GM12891 (cell line): Measurements from ENCODE around the gene ATP6V0E2.

ENCODE experiments used
- POLR2A ChIP-seq: IDR thresholded peaks from 2 replicates; pipeline ENCODE4 v1.6.1; 2011; ENCODE audit warnings: low read depth, low read length, control low read depth
- POLR2AphosphoS5 ChIP-seq: IDR thresholded peaks from 2 replicates; pipeline ENCODE4 v1.6.1; 2011; ENCODE audit warnings: low read depth, low read length, control low read depth
- POU2F2 ChIP-seq: IDR thresholded peaks from 2 replicates; pipeline ENCODE4 v1.6.1; 2011; ENCODE audit warnings: low read depth, mild to moderate bottlenecking, control low read depth, low read length, moderate library complexity
- SPI1 ChIP-seq: IDR thresholded peaks from 2 replicates; pipeline ENCODE4 v1.6.1; 2011; ENCODE audit warnings: low read depth, low read length, control low read depth
- TAF1 ChIP-seq: IDR thresholded peaks from 2 replicates; pipeline ENCODE4 v1.6.1; 2011; ENCODE audit warnings: low read depth, low read length, control low read depth

- TF ChIP-seq POLR2A: no peak
- no peak for TF ChIP-seq POLR2AphosphoS5
- TF ChIP-seq TAF1: no peak
- TF ChIP-seq SPI1: peak; percentile 24; the same call in 1 of the 2 replicates
- no peak for TF ChIP-seq POU2F2
These were observed 8.3 kb upstream of the ATP6V0E2 start for GRCh38 chr7:149865437-149865836.
